Neuron (in vitro differentiated cells): ENCODE results near the gene KRT5.

Experiments
- H2AFZ ChIP-seq: one replicate; pipeline ENCODE4 v1.6.1; 2013; ENCODE audit warnings: low read depth, mild to moderate bottlenecking, inconsistent platforms, low read length, moderate library complexity
- H3K27me3 ChIP-seq: one replicate; pipeline ENCODE4 v1.6.1; 2013; ENCODE audit warnings: low read length; ENCODE audit not compliant: insufficient read depth
- H3K36me3 ChIP-seq: one replicate; pipeline ENCODE4 v1.6.1; 2013; ENCODE audit warnings: low read length; ENCODE audit not compliant: insufficient read depth
- H3K4me1 ChIP-seq: one replicate; pipeline ENCODE4 v1.6.1; 2013; ENCODE audit warnings: low read length; ENCODE audit not compliant: insufficient read depth
- H3K4me3 ChIP-seq: 2 replicates; pipeline ENCODE4 v1.5.1; 2013; ENCODE audit warnings: mild to moderate bottlenecking, low read length, moderate library complexity
- H3K9me3 ChIP-seq: one replicate; pipeline ENCODE4 v1.6.1; 2013; ENCODE audit warnings: low read length

The KRT5 gene

GRCh38 chr12:52519826-52520662 lies at the start of gene KRT5:
Gene KRT5, minus strand, starts transcription at chr12:52520394. Its CDS starts 98 bp downstream, at chr12:52520296.
- H3K9me3 ChIP-seq, result no peaks in the 10 kb centered on the region
- H3K4me3 ChIP-seq, result no peak within 1 kb of the TSS
- no peaks in the 10 kb centered on the region for H3K36me3 ChIP-seq
- no peaks in the 10 kb centered on the region for H3K4me1 ChIP-seq
- H3K27me3 ChIP-seq, result no peaks in the 10 kb centered on the region
- H2AFZ ChIP-seq, result no peak within 1 kb of the TSS

GRCh38 chr12:52568111-52568510 lies 47.9 kb upstream of the KRT5 start:
- Histone ChIP-seq H2AFZ (no peak overlapping the region), H3K4me3 (no peak overlapping the region), H3K4me1 (no peaks in the 10 kb centered on the region), H3K9me3 (no peaks in the 10 kb centered on the region), H3K36me3 (no peaks in the 10 kb centered on the region), H3K27me3 (no peaks in the 10 kb centered on the region)

DNA sequence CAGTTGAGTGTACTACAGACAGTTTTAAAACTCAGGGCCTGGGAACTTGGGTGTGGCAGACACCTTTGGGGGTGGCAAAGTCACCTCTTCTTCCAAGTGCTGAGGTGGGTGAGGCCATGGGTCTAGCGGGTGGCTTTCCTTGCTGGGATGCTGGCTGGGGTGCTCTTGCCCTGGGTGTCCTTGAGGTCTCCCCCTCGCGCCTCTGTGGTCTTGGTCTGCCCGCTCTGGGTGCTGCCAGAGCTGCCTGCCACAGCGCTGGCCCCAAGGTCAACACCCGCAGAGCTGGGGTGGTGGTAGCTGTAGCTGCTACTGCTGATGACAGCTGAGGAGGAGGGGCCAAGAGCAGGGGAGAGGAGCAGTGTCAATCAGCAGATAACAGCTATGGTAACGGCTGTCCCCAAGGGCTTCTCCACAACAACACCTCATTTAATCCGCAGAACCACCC lies 46.7 kb upstream of the KRT5 start:
- Histone ChIP-seq H2AFZ (no peak overlapping the region), H3K9me3 (no peaks in the 10 kb centered on the region), H3K4me3 (no peak overlapping the region), H3K4me1 (no peaks in the 10 kb centered on the region), H3K27me3 (no peaks in the 10 kb centered on the region), H3K36me3 (no peaks in the 10 kb centered on the region)

DNA sequence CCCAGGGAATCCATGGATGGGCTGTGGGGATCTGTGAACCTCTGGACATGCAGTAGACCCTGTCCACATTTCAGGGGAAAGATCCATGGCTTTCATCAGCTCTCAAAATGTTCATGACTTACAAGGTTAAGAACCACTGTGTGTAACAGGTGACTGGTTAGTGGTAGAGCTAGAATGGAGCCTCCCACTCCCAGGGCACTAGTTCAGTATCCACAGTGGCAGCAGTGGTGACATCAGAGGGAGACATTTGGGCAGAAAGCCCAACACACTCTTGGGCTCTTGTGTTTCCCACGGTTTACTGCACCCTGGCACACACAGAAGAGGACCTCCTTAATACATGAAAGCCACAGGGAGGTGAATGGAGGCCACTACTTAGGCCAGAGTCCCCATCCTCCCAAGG lies 44.4 kb upstream of the KRT5 start:
- no peaks in the 10 kb centered on the region for H3K9me3 ChIP-seq
- no peaks in the 10 kb centered on the region for H3K4me1 ChIP-seq
- no peaks in the 10 kb centered on the region for H3K27me3 ChIP-seq
- no peak overlapping the region for H2AFZ ChIP-seq
- no peaks in the 10 kb centered on the region for H3K36me3 ChIP-seq
- H3K4me3 ChIP-seq, result no peak overlapping the region

- H3K27me3 ChIP-seq, result no peaks in the 10 kb centered on the region
- H3K4me1 ChIP-seq, result no peaks in the 10 kb centered on the region
These were observed 41.8 kb upstream of the KRT5 start for GRCh38 chr12:52561880-52562449.

DNA sequence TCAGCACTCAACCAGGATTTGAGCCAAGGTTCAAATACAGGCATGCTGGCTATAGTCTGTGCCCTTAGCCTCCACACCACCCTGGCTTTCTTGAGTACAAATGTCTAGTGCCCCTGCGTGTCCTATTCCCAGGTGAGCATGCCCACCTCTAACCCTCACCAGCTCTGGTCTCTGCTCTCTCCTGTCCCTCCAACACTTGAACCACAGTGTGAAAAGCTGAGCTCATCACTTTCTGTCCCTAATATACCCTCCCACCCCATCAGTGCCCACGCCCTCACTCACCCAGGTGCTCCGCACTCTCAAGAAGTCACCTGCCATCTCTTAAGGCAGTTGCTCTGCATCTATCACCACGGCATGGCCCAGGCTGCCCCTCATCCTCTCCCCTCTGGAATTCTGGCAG lies 39.8 kb upstream of the KRT5 start:
- Histone ChIP-seq H2AFZ (no peak overlapping the region), H3K9me3 (no peaks in the 10 kb centered on the region), H3K27me3 (no peaks in the 10 kb centered on the region), H3K4me3 (no peak overlapping the region), H3K4me1 (no peaks in the 10 kb centered on the region), H3K36me3 (no peaks in the 10 kb centered on the region)

More at GRCh38 chr12:52561880-52562449, 41.8 kb upstream of the KRT5 start:
- H3K36me3 ChIP-seq, result no peaks in the 10 kb centered on the region
- no peak overlapping the region for H2AFZ ChIP-seq
- no peaks in the 10 kb centered on the region for H3K9me3 ChIP-seq
- H3K4me3 ChIP-seq, result no peak overlapping the region

- Histone ChIP-seq H3K27me3 (no peaks in the 10 kb centered on the region), H3K36me3 (no peaks in the 10 kb centered on the region), H3K4me3 (no peak overlapping the region), H3K9me3 (no peaks in the 10 kb centered on the region), H2AFZ (no peak overlapping the region), H3K4me1 (no peaks in the 10 kb centered on the region)
These were observed 38.7 kb upstream of the KRT5 start for GRCh38 chr12:52558781-52559445.

- Histone ChIP-seq H2AFZ (no peak overlapping the region), H3K27me3 (no peaks in the 10 kb centered on the region), H3K4me1 (no peaks in the 10 kb centered on the region), H3K4me3 (no peak overlapping the region), H3K9me3 (no peaks in the 10 kb centered on the region), H3K36me3 (no peaks in the 10 kb centered on the region)
These were observed 37.3 kb upstream of the KRT5 start for GRCh38 chr12:52557476-52557875.

GRCh38 chr12:52555577-52555976 lies 35.4 kb upstream of the KRT5 start:
- no peaks in the 10 kb centered on the region for H3K4me1 ChIP-seq
- H2AFZ ChIP-seq, result no peak overlapping the region
- H3K4me3 ChIP-seq, result no peak overlapping the region
- H3K27me3 ChIP-seq, result peaks cover 7% of the 10 kb centered on the region
- H3K9me3 ChIP-seq, result no peaks in the 10 kb centered on the region
- H3K36me3 ChIP-seq, result no peaks in the 10 kb centered on the region

DNA sequence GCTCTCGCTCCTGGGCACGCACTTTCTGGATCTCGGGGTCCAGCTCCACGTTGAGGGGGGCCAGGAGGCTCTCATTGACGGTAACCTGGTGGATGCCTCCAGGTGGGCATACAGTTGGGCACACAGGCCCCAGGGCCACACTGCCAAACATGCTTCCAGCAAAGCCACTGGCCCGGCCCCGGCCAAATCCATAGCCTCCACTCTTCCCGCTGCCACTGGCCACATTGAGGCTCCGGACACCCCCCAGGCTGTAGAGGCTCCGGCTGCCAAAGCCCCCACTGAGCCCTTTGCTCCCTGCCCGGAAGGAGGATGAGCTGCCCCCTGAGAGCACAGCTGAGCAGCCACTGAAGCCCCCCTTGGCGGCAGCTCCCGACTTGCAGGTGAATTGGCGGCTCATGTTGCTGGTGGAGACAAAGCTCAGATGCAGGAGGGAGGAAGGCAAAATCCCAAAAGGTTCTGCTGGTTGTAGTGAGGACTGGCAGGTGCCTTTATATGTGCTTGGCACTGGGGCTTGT lies 32.5 kb upstream of the KRT5 start, which contains the start of gene KRT71:
KRT71 (minus strand) TSS at position 465 of the 515 bp plus-strand sequence; CDS start at position 397, 68 bp downstream.
- no peak within 1 kb of the TSS for H2AFZ ChIP-seq
- peaks cover 9% of the 10 kb centered on the region for H3K27me3 ChIP-seq
- no peaks in the 10 kb centered on the region for H3K9me3 ChIP-seq
- no peak within 1 kb of the TSS for H3K4me3 ChIP-seq
- H3K4me1 ChIP-seq, result no peaks in the 10 kb centered on the region
- H3K36me3 ChIP-seq, result no peaks in the 10 kb centered on the region

GRCh38 chr12:52552055-52552454 lies 31.9 kb upstream of the KRT5 start:
- Histone ChIP-seq H3K9me3 (no peaks in the 10 kb centered on the region), H3K4me1 (no peaks in the 10 kb centered on the region), H3K27me3 (peaks cover 9% of the 10 kb centered on the region), H3K4me3 (no peak overlapping the region), H2AFZ (no peak overlapping the region), H3K36me3 (no peaks in the 10 kb centered on the region)

- H3K4me3 ChIP-seq, result no peak overlapping the region
- H3K4me1 ChIP-seq, result no peaks in the 10 kb centered on the region
- H2AFZ ChIP-seq, result no peak overlapping the region
- H3K9me3 ChIP-seq, result no peaks in the 10 kb centered on the region
- peaks cover 9% of the 10 kb centered on the region for H3K27me3 ChIP-seq
- no peaks in the 10 kb centered on the region for H3K36me3 ChIP-seq
These were observed 31.1 kb upstream of the KRT5 start for GRCh38 chr12:52551216-52551865.
